Measurements from ENCODE around the gene PKP3.
"Not testable (repeated sequence)": the region's sequence is repeated elsewhere in the genome, so short reads cannot be mapped to it uniquely, and the experiment has no call there.

The PKP3 gene

GRCh38 chr11:396948-397548 lies 3.0 kb downstream of the PKP3 start:
- DNase-seq = no peak

- no peak for DNase-seq
Measured at GRCh38 chr11:398826-399225, 4.8 kb downstream of the PKP3 start.

GRCh38 chr11:399731-400211 lies 5.8 kb downstream of the PKP3 start:
- no peak for DNase-seq

- no peak for DNase-seq
Measured at GRCh38 chr11:400241-400689, 6.3 kb downstream of the PKP3 start.

- DNase-seq = not testable (repeated sequence)
Measured at GRCh38 chr11:401196-401595, 7.2 kb downstream of the PKP3 start.

- DNase-seq = no peak
Measured at GRCh38 chr11:403021-403760, 9.2 kb downstream of the PKP3 start.

GRCh38 chr11:403761-404431 lies 9.9 kb downstream of the PKP3 start:
- DNase-seq = no peak

GRCh38 chr11:404551-405264 lies 10.7 kb downstream of the PKP3 start:
- no peak for DNase-seq

GRCh38 chr11:405323-405953 lies 11.4 kb downstream of the PKP3 start:
- no peak for DNase-seq

- no peak for DNase-seq
Measured at GRCh38 chr11:405954-406795, 12.2 kb downstream of the PKP3 start.

- DNase-seq = no peak
Measured at GRCh38 chr11:406796-407650, 13.0 kb downstream of the PKP3 start.

- no peak for DNase-seq
Measured at GRCh38 chr11:407651-408123, 13.7 kb downstream of the PKP3 start.

- DNase-seq = no peak
Measured at GRCh38 chr11:408154-409007, 14.4 kb downstream of the PKP3 start.

GRCh38 chr11:409008-409599 lies 15.1 kb downstream of the PKP3 start:
- DNase-seq = no peak

- DNase-seq = no peak
Measured at GRCh38 chr11:409600-410483, 15.8 kb downstream of the PKP3 start.

GRCh38 chr11:410711-411110 lies 16.7 kb downstream of the PKP3 start:
- DNase-seq = not testable (repeated sequence)

- DNase-seq = not testable (repeated sequence)
Measured at GRCh38 chr11:411520-411919, 17.5 kb downstream of the PKP3 start.

GRCh38 chr11:412641-413119 lies 18.7 kb downstream of the PKP3 start:
- DNase-seq = no peak
